GM21528 (cell line): ENCODE results near the gene JAM2.

Experiments
- ATAC-seq: cut with Tn5 transposase; IDR thresholded peaks from one replicate; pipeline ENCODE4 v1.9.1; 2021; ENCODE audit warnings: mild to moderate bottlenecking, moderate library complexity; ENCODE audit not compliant: unreplicated experiment, low FRiP score

JAM2 gene

DNA sequence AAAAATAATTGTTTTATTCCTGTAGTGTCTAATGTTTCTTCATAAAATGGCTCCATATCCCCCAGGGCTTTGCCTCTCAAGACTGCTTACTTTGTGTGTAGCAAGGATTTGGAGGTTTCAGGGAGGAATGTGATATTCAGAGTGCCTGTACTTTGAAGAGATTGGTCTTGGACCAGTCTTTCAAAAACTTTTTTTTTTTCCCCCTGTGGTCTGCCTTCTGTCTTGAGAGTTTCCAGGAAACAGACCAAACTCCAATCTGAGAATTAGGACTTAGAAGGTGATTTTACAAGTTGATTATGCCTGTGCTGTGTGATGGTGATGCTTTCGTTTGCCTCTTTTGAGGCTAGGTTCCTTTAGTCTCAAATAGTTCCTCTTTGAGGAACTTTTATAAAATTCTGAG is 121.6 kb downstream of the JAM2 start:
- no peak for ATAC-seq

DNA sequence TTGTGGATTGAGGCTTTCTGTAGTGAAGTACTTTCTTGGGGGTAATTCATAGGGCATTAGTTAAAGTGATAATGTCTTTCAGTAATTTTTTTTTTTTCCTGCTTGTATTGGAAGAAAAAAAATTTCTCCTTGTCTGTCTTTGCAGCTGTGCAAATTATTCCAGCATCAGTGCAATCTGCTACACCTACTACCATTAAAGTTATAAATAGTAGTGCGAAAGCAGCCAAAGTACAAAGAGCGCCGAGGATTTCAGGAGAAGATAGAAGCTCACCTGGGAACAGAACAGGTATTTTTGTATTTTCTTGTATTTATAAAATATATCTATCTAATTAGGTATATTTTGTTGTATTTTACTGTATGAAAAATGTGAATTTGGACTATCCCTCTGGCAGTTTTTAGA is 125.0 kb downstream of the JAM2 start:
- ATAC-seq, result no peak
